GM23338 (cell line): Measurements from ENCODE around the gene RAD51B. TPM values are rescaled to one million over a fixed set of nuclear protein-coding genes. Genes with fewer than 3 reads are reported as not detected.

Experiments
- ATAC-seq: fragments of 200-7000 bp; cut with Tn5 transposase; 3 replicates; pipeline ENCODE4 v1.9.1; 2020
- DNase-seq: peaks from one replicate; pipeline ENCODE4 v3.0.0-alpha.2; 2015; ENCODE audit warnings: low spot score
- H2AFZ ChIP-seq: fragments of 200-600 bp; sonication (generic); 2 replicates; pipeline ENCODE4 v1.8.0; 2016; ENCODE audit warnings: antibody characterized with exemption, mild to moderate bottlenecking, moderate library complexity
- H3F3A ChIP-seq: fragments of 200-600 bp; sonication (generic); replicated peaks from 2 replicates; pipeline ENCODE4 v1.8.0; 2017; ENCODE audit warnings: antibody characterized with exemption, mixed run types, low read depth
- H3K27ac ChIP-seq: fragments of 200-600 bp; sonication (generic); 2 replicates; pipeline ENCODE4 v1.6.1; 2016; ENCODE audit warnings: low read depth
- H3K27me3 ChIP-seq: fragments of 200-600 bp; sonication (generic); 2 replicates; pipeline ENCODE4 v1.8.0; 2016; ENCODE audit warnings: mild to moderate bottlenecking, mixed run types, moderate library complexity; ENCODE audit not compliant: insufficient read depth
- H3K36me3 ChIP-seq: fragments of 200-600 bp; sonication (generic); 2 replicates; pipeline ENCODE4 v1.8.0; 2016; ENCODE audit warnings: mild to moderate bottlenecking; ENCODE audit not compliant: insufficient read depth
- H3K4me1 ChIP-seq: fragments of 200-600 bp; sonication (generic); 2 replicates; pipeline ENCODE4 v1.8.0; 2016; ENCODE audit warnings: mild to moderate bottlenecking, moderate library complexity; ENCODE audit not compliant: insufficient read depth
- H3K4me2 ChIP-seq: fragments of 200-600 bp; sonication (generic); 2 replicates; pipeline ENCODE4 v1.7.1; 2017; ENCODE audit warnings: mixed run types
- H3K4me3 ChIP-seq: fragments of 200-600 bp; sonication (generic); 2 replicates; pipeline ENCODE4 v1.6.1; 2016; ENCODE audit warnings: mixed run types
- H3K79me2 ChIP-seq: fragments of 200-600 bp; sonication (generic); replicated peaks from 2 replicates; pipeline ENCODE4 v1.8.0; 2017; ENCODE audit warnings: mild to moderate bottlenecking; ENCODE audit not compliant: insufficient read depth
- H3K9me2 ChIP-seq: fragments of 200-600 bp; sonication (generic); 2 replicates; pipeline ENCODE4 v1.8.0; 2017; ENCODE audit not compliant: insufficient read depth
- H4K20me1 ChIP-seq: fragments of 200-600 bp; sonication (generic); replicated peaks from 2 replicates; pipeline ENCODE4 v1.8.0; 2017; ENCODE audit warnings: mild to moderate bottlenecking; ENCODE audit not compliant: insufficient read depth
- H3K27ac Mint-ChIP-seq: 2 replicates; pipeline ENCODE4 v1.8.0; 2020; ENCODE audit warnings: inconsistent platforms, mild to moderate bottlenecking, moderate library complexity, mixed read lengths
- H3K27me3 Mint-ChIP-seq: 3 replicates; pipeline ENCODE4 v1.8.0; 2022; ENCODE audit warnings: low read depth, mild to moderate bottlenecking, moderate library complexity, mixed read lengths, inconsistent platforms; ENCODE audit not compliant: insufficient read depth, poor library complexity
- H3K36me3 Mint-ChIP-seq: 3 replicates; pipeline ENCODE4 v1.8.0; 2021; ENCODE audit warnings: low read depth, mild to moderate bottlenecking, inconsistent platforms, moderate library complexity, mixed read lengths
- H3K4me1 Mint-ChIP-seq: 3 replicates; pipeline ENCODE4 v1.8.0; 2020; ENCODE audit warnings: mild to moderate bottlenecking, inconsistent platforms, mixed read lengths
- H3K4me3 Mint-ChIP-seq: 3 replicates; pipeline ENCODE4 v1.8.0; 2021; ENCODE audit warnings: moderate library complexity, mild to moderate bottlenecking, inconsistent platforms, mixed read lengths
- H3K9me3 Mint-ChIP-seq: 3 replicates; pipeline ENCODE4 v1.8.0; 2020; ENCODE audit warnings: moderate library complexity, mild to moderate bottlenecking, inconsistent platforms, mixed read lengths
- CREB1 ChIP-seq: fragments of 250-450 bp; sonication (Bioruptor Pico); IDR thresholded peaks from 2 replicates; pipeline ENCODE4 v1.5.0; 2020; ENCODE audit warnings: low read depth, mild to moderate bottlenecking, moderate library complexity
- EZH2 ChIP-seq: fragments of 200-600 bp; sonication (generic); IDR thresholded peaks from one replicate; pipeline ENCODE4 v1.8.0; 2017; ENCODE audit warnings: antibody characterized with exemption, mild to moderate bottlenecking, low read depth; ENCODE audit not compliant: unreplicated experiment
- EZH2phosphoT487 ChIP-seq: fragments of 200-600 bp; sonication (generic); IDR thresholded peaks from one replicate; pipeline ENCODE4 v1.8.1; 2018; ENCODE audit warnings: antibody characterized with exemption; ENCODE audit not compliant: unreplicated experiment
- JUNB ChIP-seq: IDR thresholded peaks from one replicate; pipeline ENCODE4 v1.6.1; 2016; ENCODE audit warnings: antibody characterized with exemption; ENCODE audit not compliant: unreplicated experiment
- NANOG ChIP-seq: IDR thresholded peaks from 2 replicates; pipeline ENCODE4 v1.6.1; 2016; ENCODE audit warnings: antibody characterized with exemption, borderline replicate concordance
- POLR2AphosphoS5 ChIP-seq: IDR thresholded peaks from 2 replicates; pipeline ENCODE4 v1.6.1; 2016; ENCODE audit warnings: antibody characterized with exemption, low read depth
- REST ChIP-seq: IDR thresholded peaks from one replicate; pipeline ENCODE4 v1.6.1; 2018; ENCODE audit warnings: antibody characterized with exemption; ENCODE audit not compliant: unreplicated experiment
- STAT1 ChIP-seq: IDR thresholded peaks from one replicate; pipeline ENCODE4 v1.6.1; 2016; ENCODE audit warnings: antibody characterized with exemption; ENCODE audit not compliant: unreplicated experiment
- ZNF114 ChIP-seq: fragments of 250-450 bp; sonication (Bioruptor Pico); IDR thresholded peaks from 2 replicates; pipeline ENCODE4 v1.5.0; 2020; ENCODE audit warnings: mild to moderate bottlenecking, moderate library complexity
- ZNF331 ChIP-seq: fragments of 250-450 bp; sonication (Bioruptor Pico); IDR thresholded peaks from 2 replicates; pipeline ENCODE4 v1.5.0; 2020; ENCODE audit warnings: low read depth, mild to moderate bottlenecking, moderate library complexity
- polyA plus RNA-seq: library from polyadenylated mRNA; unstranded; fragments of >200 nt; fragmentation: Nextera tagmentation; extraction: Ambion mirVana; gene quantifications from 2 replicates; pipeline ENCODE4 v1.2.1, GENCODE V29; 2016
- total RNA-seq: library from RNA; depleted of rRNA; stranded (reverse); fragments of >200 nt; shearing (Covaris generic); gene quantifications from 2 replicates; pipeline ENCODE4 v1.2.3, GENCODE V29; 2014
- TF ChIP-seq, protein P1 (sequence below): IDR thresholded peaks from 2 replicates; pipeline ENCODE4 v1.6.1; 2016; ENCODE audit warnings: antibody characterized with exemption
- TF ChIP-seq, protein P2 (sequence below): fragments of 250-450 bp; sonication (Bioruptor Pico); IDR thresholded peaks from 2 replicates; pipeline ENCODE4 v1.5.0; 2020; ENCODE audit warnings: mild to moderate bottlenecking, moderate library complexity
- TF ChIP-seq, protein P3 (sequence below), 2 experiments: fragments of 200-600 bp in 1 of 2; sonication (generic) in 1 of 2; conservative IDR thresholded peaks; 2 replicates each; pipeline versions ENCODE4 v1.5.1 to v1.6.1; 2016 to 2017; ENCODE audit warnings: antibody characterized with exemption in 2 of 2, low read depth in 2 of 2, mild to moderate bottlenecking in 2 of 2, moderate library complexity in 1 of 2

RAD51B gene
- total and polyA plus RNA-seq, 2 experiments from 2014 or later = 15.7 to 29.1 TPM

DNA sequence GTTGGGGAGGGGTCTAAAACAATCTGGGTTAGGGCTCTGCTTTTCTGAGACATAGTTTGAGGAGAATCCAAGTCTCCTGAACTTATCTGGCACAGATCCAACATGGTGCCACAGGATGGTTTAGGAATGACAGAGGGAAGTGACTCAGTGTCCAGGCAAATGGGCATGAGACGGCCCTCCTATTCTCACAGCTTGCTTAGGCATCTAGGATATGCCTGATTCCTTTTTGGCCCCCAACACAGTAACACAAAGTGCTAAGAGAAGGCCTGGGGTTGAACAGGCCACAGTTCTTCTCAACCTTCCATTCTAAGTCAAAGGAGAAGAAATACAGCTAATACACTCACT, 855.6 kb downstream of the RAD51B start:
- H3K27me3 ChIP-seq = no peaks in the 10 kb centered on the region
- no peak for ATAC-seq
- peaks cover 13% of the 10 kb centered on the region for H3F3A ChIP-seq
- H3K27ac ChIP-seq = no peak overlapping the region
- Mint-ChIP-seq H3K9me3 (no peaks in the 10 kb centered on the region; the same call in 2 of the 3 replicates), H3K27ac (no peak overlapping the region), H3K36me3 (no peaks in the 10 kb centered on the region), H3K27me3 (peaks cover 3% of the 10 kb centered on the region), H3K4me3 (no peak overlapping the region), H3K4me1 (no peaks in the 10 kb centered on the region)
- H3K4me1 ChIP-seq = no peaks in the 10 kb centered on the region
- H3K4me2 ChIP-seq = no peak overlapping the region
- H3K9me2 ChIP-seq = peaks cover 26% of the 10 kb centered on the region
- no peaks in the 10 kb centered on the region for H3K36me3 ChIP-seq
- no peak overlapping the region for H3K4me3 ChIP-seq
- no peaks in the 10 kb centered on the region for H4K20me1 ChIP-seq
- DNase-seq = no peak
- TF ChIP-seq, protein P1, sequence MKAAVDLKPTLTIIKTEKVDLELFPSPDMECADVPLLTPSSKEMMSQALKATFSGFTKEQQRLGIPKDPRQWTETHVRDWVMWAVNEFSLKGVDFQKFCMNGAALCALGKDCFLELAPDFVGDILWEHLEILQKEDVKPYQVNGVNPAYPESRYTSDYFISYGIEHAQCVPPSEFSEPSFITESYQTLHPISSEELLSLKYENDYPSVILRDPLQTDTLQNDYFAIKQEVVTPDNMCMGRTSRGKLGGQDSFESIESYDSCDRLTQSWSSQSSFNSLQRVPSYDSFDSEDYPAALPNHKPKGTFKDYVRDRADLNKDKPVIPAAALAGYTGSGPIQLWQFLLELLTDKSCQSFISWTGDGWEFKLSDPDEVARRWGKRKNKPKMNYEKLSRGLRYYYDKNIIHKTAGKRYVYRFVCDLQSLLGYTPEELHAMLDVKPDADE = no peak
- TF ChIP-seq REST = no peak
- TF ChIP-seq NANOG = no peak
- no peak for TF ChIP-seq POLR2AphosphoS5
- no peak for TF ChIP-seq EZH2phosphoT487
- no peak for TF ChIP-seq ZNF331 (CRISPR knock-in tag)
- no peak for TF ChIP-seq JUNB
- no peak for TF ChIP-seq ZNF114 (CRISPR knock-in tag)
- TF ChIP-seq, protein P2, sequence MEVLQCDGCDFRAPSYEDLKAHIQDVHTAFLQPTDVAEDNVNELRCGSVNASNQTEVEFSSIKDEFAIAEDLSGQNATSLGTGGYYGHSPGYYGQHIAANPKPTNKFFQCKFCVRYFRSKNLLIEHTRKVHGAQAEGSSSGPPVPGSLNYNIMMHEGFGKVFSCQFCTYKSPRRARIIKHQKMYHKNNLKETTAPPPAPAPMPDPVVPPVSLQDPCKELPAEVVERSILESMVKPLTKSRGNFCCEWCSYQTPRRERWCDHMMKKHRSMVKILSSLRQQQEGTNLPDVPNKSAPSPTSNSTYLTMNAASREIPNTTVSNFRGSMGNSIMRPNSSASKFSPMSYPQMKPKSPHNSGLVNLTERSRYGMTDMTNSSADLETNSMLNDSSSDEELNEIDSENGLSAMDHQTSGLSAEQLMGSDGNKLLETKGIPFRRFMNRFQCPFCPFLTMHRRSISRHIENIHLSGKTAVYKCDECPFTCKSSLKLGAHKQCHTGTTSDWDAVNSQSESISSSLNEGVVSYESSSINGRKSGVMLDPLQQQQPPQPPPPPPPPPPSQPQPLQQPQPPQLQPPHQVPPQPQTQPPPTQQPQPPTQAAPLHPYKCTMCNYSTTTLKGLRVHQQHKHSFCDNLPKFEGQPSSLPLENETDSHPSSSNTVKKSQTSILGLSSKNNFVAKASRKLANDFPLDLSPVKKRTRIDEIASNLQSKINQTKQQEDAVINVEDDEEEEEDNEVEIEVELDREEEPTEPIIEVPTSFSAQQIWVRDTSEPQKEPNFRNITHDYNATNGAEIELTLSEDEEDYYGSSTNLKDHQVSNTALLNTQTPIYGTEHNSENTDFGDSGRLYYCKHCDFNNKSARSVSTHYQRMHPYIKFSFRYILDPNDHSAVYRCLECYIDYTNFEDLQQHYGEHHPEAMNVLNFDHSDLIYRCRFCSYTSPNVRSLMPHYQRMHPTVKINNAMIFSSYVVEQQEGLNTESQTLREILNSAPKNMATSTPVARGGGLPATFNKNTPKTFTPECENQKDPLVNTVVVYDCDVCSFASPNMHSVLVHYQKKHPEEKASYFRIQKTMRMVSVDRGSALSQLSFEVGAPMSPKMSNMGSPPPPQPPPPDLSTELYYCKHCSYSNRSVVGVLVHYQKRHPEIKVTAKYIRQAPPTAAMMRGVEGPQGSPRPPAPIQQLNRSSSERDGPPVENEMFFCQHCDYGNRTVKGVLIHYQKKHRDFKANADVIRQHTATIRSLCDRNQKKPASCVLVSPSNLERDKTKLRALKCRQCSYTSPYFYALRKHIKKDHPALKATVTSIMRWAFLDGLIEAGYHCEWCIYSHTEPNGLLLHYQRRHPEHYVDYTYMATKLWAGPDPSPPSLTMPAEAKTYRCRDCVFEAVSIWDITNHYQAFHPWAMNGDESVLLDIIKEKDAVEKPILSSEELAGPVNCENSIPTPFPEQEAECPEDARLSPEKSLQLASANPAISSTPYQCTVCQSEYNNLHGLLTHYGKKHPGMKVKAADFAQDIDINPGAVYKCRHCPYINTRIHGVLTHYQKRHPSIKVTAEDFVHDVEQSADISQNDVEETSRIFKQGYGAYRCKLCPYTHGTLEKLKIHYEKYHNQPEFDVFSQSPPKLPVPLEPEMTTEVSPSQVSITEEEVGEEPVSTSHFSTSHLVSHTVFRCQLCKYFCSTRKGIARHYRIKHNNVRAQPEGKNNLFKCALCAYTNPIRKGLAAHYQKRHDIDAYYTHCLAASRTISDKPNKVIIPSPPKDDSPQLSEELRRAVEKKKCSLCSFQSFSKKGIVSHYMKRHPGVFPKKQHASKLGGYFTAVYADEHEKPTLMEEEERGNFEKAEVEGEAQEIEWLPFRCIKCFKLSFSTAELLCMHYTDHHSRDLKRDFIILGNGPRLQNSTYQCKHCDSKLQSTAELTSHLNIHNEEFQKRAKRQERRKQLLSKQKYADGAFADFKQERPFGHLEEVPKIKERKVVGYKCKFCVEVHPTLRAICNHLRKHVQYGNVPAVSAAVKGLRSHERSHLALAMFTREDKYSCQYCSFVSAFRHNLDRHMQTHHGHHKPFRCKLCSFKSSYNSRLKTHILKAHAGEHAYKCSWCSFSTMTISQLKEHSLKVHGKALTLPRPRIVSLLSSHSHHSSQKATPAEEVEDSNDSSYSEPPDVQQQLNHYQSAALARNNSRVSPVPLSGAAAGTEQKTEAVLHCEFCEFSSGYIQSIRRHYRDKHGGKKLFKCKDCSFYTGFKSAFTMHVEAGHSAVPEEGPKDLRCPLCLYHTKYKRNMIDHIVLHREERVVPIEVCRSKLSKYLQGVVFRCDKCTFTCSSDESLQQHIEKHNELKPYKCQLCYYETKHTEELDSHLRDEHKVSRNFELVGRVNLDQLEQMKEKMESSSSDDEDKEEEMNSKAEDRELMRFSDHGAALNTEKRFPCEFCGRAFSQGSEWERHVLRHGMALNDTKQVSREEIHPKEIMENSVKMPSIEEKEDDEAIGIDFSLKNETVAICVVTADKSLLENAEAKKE (CRISPR knock-in tag) = no peak
- TF ChIP-seq CREB1 (CRISPR knock-in tag) = no peak
- TF ChIP-seq EZH2 = no peak
- TF ChIP-seq, protein P3, sequence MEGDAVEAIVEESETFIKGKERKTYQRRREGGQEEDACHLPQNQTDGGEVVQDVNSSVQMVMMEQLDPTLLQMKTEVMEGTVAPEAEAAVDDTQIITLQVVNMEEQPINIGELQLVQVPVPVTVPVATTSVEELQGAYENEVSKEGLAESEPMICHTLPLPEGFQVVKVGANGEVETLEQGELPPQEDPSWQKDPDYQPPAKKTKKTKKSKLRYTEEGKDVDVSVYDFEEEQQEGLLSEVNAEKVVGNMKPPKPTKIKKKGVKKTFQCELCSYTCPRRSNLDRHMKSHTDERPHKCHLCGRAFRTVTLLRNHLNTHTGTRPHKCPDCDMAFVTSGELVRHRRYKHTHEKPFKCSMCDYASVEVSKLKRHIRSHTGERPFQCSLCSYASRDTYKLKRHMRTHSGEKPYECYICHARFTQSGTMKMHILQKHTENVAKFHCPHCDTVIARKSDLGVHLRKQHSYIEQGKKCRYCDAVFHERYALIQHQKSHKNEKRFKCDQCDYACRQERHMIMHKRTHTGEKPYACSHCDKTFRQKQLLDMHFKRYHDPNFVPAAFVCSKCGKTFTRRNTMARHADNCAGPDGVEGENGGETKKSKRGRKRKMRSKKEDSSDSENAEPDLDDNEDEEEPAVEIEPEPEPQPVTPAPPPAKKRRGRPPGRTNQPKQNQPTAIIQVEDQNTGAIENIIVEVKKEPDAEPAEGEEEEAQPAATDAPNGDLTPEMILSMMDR (conservative IDR thresholded peaks at IDR 0.05; ENCODE audit: low read depth in 2 of 2) = no peak
- TF ChIP-seq STAT1 = no peak
- H2AFZ ChIP-seq = no peak overlapping the region
- no peaks in the 10 kb centered on the region for H3K79me2 ChIP-seq
